Activated CD8-positive, alpha-beta T cell treated with anti-CD3 and anti-CD28 coated beads, Interleukin-2, amount 10 ng/mL, durations not matched to agents 7 days and 5 days (primary cell): Measurements from ENCODE around the gene NUBPL. TPM values are rescaled to one million over a fixed set of nuclear protein-coding genes. Genes with fewer than 3 reads are reported as not detected.
"Not testable (repeated sequence)": the region's sequence is repeated elsewhere in the genome, so short reads cannot be mapped to it uniquely, and the experiment has no call there.

Experiments used
- ATAC-seq: fragments of 150-1000 bp; cut with Tn5 transposase; one replicate; pipeline ENCODE4 v1.10.0; 2021; ENCODE audit warnings: moderate library complexity
- CTCF ChIA-PET: fragments of 350-600 bp; sonication (Branson Sonifier 250); formaldehyde crosslinking; loops from one replicate; lab custom pipeline; 2021; ENCODE audit warnings: antibody characterized with exemption; lab: Charles Lee
- POLR2A ChIA-PET: fragments of 350-600 bp; sonication (Branson Sonifier 250); formaldehyde crosslinking; loops from one replicate; lab custom pipeline; 2021; ENCODE audit warnings: antibody characterized with exemption; lab: Charles Lee
- DNase-seq: peaks from one replicate; pipeline ENCODE4 v3.0.0-alpha.2; 2020
- H3K27ac Mint-ChIP-seq: one replicate; pipeline ENCODE4 v1.8.0; 2021; ENCODE audit warnings: mild to moderate bottlenecking, mixed read lengths
- H3K27me3 Mint-ChIP-seq: one replicate; pipeline ENCODE4 v1.8.0; 2021; ENCODE audit warnings: low read depth, mixed read lengths
- H3K36me3 Mint-ChIP-seq: one replicate; pipeline ENCODE4 v1.8.0; 2021; ENCODE audit warnings: low read depth, mixed read lengths
- H3K4me1 Mint-ChIP-seq: one replicate; pipeline ENCODE4 v1.8.0; 2021; ENCODE audit warnings: low read depth, mixed read lengths
- H3K4me3 Mint-ChIP-seq: one replicate; pipeline ENCODE4 v1.8.0; 2021; ENCODE audit warnings: mild to moderate bottlenecking, mixed read lengths
- H3K9me3 Mint-ChIP-seq: one replicate; pipeline ENCODE4 v1.8.0; 2022; ENCODE audit warnings: mixed read lengths; ENCODE audit not compliant: insufficient read depth
- total RNA-seq, 2 experiments: library from RNA; stranded (reverse); gene quantifications; one replicate each; pipeline ENCODE4 v1.2.3, GENCODE V29; 2021

Gene NUBPL
- total RNA-seq, 2 experiments from 2014 or later: 5.8 to 8.6 TPM

DNA sequence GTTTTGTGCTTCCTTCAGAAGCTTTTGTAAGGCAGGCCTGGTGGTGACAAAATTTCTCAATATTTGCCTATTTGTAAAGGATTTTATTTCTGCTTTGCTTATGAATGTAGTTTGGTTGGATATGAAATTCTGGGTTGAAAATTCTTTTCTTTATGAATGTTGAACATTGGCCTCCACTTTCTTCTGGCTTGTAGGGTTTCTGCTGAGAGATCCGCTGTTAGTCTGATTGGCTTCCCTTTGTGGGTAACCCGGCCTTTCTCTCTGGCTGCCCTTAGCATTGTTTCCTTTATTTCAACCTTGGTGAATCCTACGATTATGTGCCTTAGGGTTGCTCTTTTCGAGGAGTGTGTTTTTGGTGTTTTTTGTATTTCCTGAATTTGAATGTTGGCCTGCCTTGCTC is 58.2 kb downstream of the NUBPL start:
- DNase-seq (no peak), ATAC-seq (no peak)
- H3K9me3 Mint-ChIP-seq: peaks cover 12% of the 10 kb centered on the region
- no peaks in the 10 kb centered on the region for H3K4me1 Mint-ChIP-seq
- POLR2A ChIA-PET: no interaction called here
- no peak overlapping the region for H3K27ac Mint-ChIP-seq
- H3K36me3 Mint-ChIP-seq: peaks cover 14% of the 10 kb centered on the region
- no peaks in the 10 kb centered on the region for H3K27me3 Mint-ChIP-seq
- CTCF ChIA-PET: no interaction called here
- no peak overlapping the region for H3K4me3 Mint-ChIP-seq

DNA sequence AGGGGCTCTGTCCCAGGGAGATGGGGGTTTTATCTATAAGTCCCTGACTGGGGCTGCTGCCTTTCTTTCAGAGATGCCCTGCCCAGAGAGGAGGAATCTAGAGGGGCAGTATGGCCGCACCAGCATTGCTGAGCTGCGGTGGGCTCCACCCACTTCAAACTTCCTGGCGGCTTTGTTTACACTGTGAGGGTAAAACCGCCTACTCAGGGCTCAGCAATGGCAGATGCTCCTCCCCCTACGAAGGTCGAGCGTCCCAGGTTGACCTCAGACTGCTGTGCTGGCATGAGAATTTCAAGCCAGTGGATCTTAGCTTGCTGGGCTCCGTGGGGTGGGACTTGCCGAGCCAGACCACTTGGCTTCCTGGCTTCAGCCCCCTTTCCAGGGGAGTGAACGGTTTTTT is 59.7 kb downstream of the NUBPL start:
- H3K27me3 Mint-ChIP-seq, H3K27ac Mint-ChIP-seq, ATAC-seq, DNase-seq, H3K4me3 Mint-ChIP-seq, H3K4me1 Mint-ChIP-seq, CTCF ChIA-PET, POLR2A ChIA-PET: not testable (repeated sequence)
- H3K36me3 Mint-ChIP-seq: peaks cover 14% of the 10 kb centered on the region
- H3K9me3 Mint-ChIP-seq: peaks cover 12% of the 10 kb centered on the region

DNA sequence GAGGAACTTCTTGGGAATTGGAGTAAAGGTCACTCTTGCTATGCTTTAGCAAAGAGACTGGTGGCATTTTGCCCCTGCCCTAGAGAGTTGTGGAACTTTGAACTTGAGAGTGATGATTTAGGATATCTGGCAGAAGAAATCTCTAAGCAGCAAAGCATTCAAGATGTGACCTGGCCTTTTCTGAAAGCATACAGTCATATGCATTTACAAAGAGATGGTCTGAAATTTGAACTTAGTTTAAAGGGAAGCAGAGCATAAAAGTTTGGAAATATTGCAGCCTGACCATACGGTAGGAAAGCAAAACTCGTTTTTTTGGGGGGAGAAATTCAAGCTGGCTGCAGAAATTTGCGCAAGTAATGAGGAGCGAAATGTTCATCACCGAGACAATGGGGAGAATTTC is 60.9 kb downstream of the NUBPL start:
- H3K9me3 Mint-ChIP-seq: peaks cover 12% of the 10 kb centered on the region
- CTCF ChIA-PET: no interaction called here
- H3K4me3 Mint-ChIP-seq: no peak overlapping the region
- DNase-seq (no peak), ATAC-seq (no peak)
- peaks cover 14% of the 10 kb centered on the region for H3K36me3 Mint-ChIP-seq
- no peak overlapping the region for H3K27ac Mint-ChIP-seq
- no peaks in the 10 kb centered on the region for H3K27me3 Mint-ChIP-seq
- H3K4me1 Mint-ChIP-seq: no peaks in the 10 kb centered on the region
- POLR2A ChIA-PET: no interaction called here

DNA sequence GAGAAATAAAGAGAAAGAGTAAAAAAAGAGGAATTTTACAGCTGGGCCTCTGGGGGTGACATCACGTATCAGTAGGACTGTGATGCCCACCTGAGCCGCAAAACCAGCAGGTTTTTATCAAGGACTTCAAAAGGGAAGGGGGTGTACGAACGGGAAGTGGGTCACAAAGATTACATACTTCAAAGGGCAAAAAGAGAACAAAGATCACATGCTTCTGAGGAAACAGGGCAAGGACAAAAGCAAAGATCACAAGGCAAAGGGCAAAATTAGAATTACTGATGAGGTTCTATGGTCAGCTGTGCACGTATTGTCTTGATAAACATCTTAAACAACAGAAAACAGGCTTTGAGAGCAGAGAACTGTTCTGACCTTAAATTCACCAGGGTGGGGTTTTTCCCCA is 91.7 kb downstream of the NUBPL start:
- H3K27me3 Mint-ChIP-seq, H3K36me3 Mint-ChIP-seq, POLR2A ChIA-PET: not testable (repeated sequence)

DNA sequence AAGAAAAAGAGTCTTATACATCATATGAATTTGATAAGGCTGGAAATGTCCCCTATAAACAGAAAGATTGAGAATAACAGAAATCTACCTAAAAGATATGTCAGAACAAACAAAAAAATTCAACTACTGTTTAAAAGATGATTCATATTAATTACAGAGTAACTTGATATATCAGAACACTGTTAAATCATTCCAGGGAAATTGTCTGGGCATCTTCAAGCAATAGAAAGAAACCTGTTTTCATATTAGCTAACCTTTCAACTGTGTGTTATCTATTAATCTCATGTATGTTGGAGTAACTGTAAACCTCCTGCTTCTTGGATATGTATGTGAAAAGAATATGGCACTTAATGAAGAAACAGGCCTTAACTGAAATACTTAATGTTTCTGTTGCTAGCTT is 96.7 kb downstream of the NUBPL start:
- Mint-ChIP-seq H3K4me1 (no peaks in the 10 kb centered on the region), H3K27ac (no peak overlapping the region)

More for the DNA sequence above, 91.7 kb downstream of the NUBPL start:
- ATAC-seq, H3K4me1 Mint-ChIP-seq, CTCF ChIA-PET, H3K27ac Mint-ChIP-seq, DNase-seq, H3K4me3 Mint-ChIP-seq: not testable (repeated sequence)
- H3K9me3 Mint-ChIP-seq: peaks cover 11% of the 10 kb centered on the region

DNA sequence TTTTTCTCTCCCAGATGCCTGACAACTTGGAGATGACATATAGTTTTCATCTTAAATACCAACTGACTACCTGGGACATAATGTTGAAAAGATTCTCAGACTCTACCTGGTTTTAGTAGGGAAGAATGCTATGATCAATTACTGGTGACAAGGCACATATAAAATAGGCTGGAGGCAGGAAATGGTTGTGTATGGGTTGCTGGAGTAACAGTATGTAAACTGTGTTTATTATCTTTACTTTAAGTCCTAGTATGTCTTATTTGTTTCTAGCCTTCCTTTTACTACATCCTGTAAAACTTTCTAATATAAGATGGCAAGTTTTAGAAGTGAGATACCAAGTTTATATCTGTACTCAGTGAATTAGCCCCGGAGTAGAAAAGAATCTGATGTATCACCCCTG is 98.1 kb downstream of the NUBPL start:
- Mint-ChIP-seq H3K36me3 (no peaks in the 10 kb centered on the region), H3K9me3 (no peaks in the 10 kb centered on the region)
- CTCF ChIA-PET: no interaction called here

More for the DNA sequence above, 96.7 kb downstream of the NUBPL start:
- Mint-ChIP-seq H3K9me3 (peaks cover 7% of the 10 kb centered on the region), H3K27me3 (no peaks in the 10 kb centered on the region), H3K36me3 (no peaks in the 10 kb centered on the region), H3K4me3 (no peak overlapping the region)
- ChIA-PET POLR2A (no interaction called here), CTCF (no interaction called here)
- DNase-seq (no peak), ATAC-seq (no peak)

DNA sequence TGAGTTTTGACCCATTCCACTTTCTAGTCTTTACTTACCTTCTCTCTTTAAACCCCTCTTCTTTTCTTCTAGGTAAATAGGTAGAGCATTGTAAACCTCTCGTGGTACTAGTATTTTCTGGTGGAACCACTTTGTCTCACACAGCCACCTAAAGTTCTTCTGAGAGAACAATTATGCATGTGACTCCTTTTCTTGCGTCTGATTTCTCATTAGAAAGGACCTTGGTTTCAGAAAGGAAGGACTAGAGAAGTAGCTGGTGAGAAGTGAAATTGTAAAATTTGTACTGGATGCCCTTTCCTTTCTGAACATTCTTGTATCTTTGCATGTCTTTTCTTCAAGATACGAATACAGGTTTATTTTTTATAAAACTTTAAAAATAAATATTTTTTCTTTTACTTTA is 99.0 kb downstream of the NUBPL start:
- no peaks in the 10 kb centered on the region for H3K27me3 Mint-ChIP-seq
- H3K4me1 Mint-ChIP-seq: no peaks in the 10 kb centered on the region
- peaks cover 7% of the 10 kb centered on the region for H3K9me3 Mint-ChIP-seq
- H3K36me3 Mint-ChIP-seq: no peaks in the 10 kb centered on the region
- H3K4me3 Mint-ChIP-seq: no peak overlapping the region
- CTCF ChIA-PET: no interaction called here
- DNase-seq (no peak), ATAC-seq (no peak)
- POLR2A ChIA-PET: no interaction called here
- no peak overlapping the region for H3K27ac Mint-ChIP-seq

More for the DNA sequence above, 98.1 kb downstream of the NUBPL start:
- no peak overlapping the region for H3K27ac Mint-ChIP-seq
- DNase-seq: no peak
- POLR2A ChIA-PET: no interaction called here
- H3K4me1 Mint-ChIP-seq: no peaks in the 10 kb centered on the region
- no peaks in the 10 kb centered on the region for H3K27me3 Mint-ChIP-seq
- no peak overlapping the region for H3K4me3 Mint-ChIP-seq
- no peak for ATAC-seq

DNA sequence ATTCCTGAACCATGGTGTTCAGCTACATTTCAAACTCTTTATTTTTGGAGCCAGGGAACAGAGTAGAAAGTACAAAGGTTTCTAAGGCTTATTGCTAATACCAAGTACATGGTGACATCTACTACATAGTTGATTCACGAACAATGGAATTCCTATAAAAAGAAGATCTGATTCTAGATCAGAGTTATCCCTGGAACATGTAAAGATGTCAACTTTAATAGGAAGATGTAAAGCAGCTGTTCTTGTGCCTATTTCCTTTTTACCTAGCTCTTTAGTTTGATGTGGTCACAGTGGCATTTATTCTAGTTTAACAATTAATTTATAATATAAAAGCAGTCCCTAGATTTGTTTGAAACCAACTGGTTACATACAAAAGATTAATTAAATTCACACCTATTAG is 99.5 kb downstream of the NUBPL start:
- ChIA-PET CTCF (no interaction called here), POLR2A (no interaction called here)
- Mint-ChIP-seq H3K4me1 (no peaks in the 10 kb centered on the region), H3K27me3 (no peaks in the 10 kb centered on the region), H3K9me3 (peaks cover 8% of the 10 kb centered on the region), H3K36me3 (no peaks in the 10 kb centered on the region), H3K4me3 (no peak overlapping the region), H3K27ac (no peak overlapping the region)
- ATAC-seq: no peak
- DNase-seq: no peak

DNA sequence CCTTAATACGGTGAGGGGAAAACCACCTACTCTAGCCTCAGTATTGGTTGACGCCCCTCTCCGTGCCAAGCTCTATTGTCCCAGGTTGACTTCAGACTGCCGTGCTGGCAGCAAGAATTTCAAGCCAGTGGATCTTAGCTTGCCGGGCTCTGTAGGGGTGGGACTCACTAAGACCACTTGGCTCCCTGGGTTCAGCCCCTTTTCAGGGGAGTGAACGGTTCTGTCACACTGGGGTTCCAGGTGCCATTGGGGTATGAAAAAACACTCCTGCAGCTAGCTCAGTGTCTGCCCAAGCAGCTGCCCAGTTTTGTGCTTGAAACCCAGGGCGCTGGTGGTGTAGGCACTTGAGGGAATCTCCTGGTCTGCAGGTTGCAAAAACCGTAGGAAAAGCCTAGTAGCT is 107.1 kb downstream of the NUBPL start:
- H3K36me3 Mint-ChIP-seq: no peaks in the 10 kb centered on the region
- H3K4me1 Mint-ChIP-seq: no peaks in the 10 kb centered on the region
- H3K27ac Mint-ChIP-seq: no peak overlapping the region
- ChIA-PET CTCF (no interaction called here), POLR2A (no interaction called here)
- no peak for ATAC-seq
- H3K9me3 Mint-ChIP-seq: peaks cover 17% of the 10 kb centered on the region
- no peaks in the 10 kb centered on the region for H3K27me3 Mint-ChIP-seq
- no peak overlapping the region for H3K4me3 Mint-ChIP-seq
- no peak for DNase-seq

DNA sequence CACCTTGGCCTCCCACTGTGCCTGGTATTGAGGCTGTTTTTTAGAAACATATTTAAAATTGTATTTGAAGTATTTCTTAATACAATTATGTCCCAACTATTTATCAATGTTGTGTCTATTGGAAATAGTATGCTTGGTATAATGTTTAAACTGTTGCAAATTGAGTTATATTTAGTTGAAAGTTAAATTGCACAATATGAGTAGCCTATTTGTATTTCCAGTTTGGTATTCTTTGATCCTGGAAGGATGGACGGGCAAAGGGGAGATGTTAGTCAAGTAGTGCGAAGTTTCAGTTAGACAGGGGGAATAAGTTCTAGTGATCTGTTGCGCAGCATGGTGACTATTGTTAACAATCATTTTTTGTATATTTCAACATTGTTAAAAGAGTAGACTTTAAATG is 111.5 kb downstream of the NUBPL start:
- ChIA-PET CTCF (no interaction called here), POLR2A (no interaction called here)
- H3K4me3 Mint-ChIP-seq: no peak overlapping the region
- H3K27ac Mint-ChIP-seq: no peak overlapping the region
- H3K27me3 Mint-ChIP-seq: no peaks in the 10 kb centered on the region
- no peak for ATAC-seq
- no peaks in the 10 kb centered on the region for H3K4me1 Mint-ChIP-seq
- DNase-seq: no peak
- peaks cover 9% of the 10 kb centered on the region for H3K9me3 Mint-ChIP-seq
- no peaks in the 10 kb centered on the region for H3K36me3 Mint-ChIP-seq

DNA sequence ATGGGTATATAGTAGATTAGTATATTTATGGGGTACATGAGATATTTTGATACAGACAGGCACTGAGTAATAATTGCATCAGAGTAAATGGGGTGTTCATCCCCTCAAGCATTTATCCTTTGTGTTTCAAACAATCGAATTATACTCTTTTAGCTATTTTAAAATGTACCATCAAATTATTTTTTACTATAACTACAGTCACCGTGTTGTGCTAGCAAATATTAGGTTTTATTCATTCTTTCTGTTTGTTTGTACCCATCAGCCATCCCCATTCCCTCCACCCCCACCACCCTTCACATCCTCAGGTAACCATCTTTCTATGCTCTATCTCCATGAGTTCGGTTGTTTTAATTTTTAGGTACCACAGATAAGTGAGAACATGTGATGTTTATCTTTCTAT is 115.8 kb downstream of the NUBPL start:
- CTCF ChIA-PET: no interaction called here
- no peak overlapping the region for H3K4me3 Mint-ChIP-seq
- H3K4me1 Mint-ChIP-seq: no peaks in the 10 kb centered on the region
- no peak overlapping the region for H3K27ac Mint-ChIP-seq
- POLR2A ChIA-PET: no interaction called here
- DNase-seq: no peak
- H3K27me3 Mint-ChIP-seq: no peaks in the 10 kb centered on the region
- no peak for ATAC-seq
- H3K36me3 Mint-ChIP-seq: no peaks in the 10 kb centered on the region
- H3K9me3 Mint-ChIP-seq: peaks cover 4% of the 10 kb centered on the region

DNA sequence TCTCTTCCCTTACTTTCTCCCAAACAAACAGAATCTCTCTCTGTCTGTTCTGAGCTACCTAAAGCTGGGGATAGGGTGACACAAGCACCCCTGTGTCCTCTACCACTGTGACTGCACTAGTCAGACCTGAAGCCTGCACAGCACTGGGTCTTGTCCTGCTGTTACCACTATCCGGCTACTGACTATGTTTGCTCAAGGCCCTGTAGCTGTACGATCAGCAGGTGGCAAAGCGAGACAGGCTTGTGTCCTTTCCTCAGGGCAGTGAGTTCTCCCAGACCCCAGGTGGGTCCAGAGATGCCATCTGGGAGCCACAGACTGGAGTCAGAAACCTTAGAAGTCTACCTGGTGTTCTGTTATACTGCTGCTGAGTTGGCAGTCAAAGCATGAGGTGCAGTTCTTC is 116.4 kb downstream of the NUBPL start:
- no peak overlapping the region for H3K27ac Mint-ChIP-seq
- CTCF ChIA-PET: no interaction called here
- ATAC-seq: no peak
- H3K4me3 Mint-ChIP-seq: no peak overlapping the region
- no peaks in the 10 kb centered on the region for H3K36me3 Mint-ChIP-seq
- no peaks in the 10 kb centered on the region for H3K4me1 Mint-ChIP-seq
- H3K27me3 Mint-ChIP-seq: no peaks in the 10 kb centered on the region
- POLR2A ChIA-PET: no interaction called here
- H3K9me3 Mint-ChIP-seq: peaks cover 3% of the 10 kb centered on the region
- no peak for DNase-seq

DNA sequence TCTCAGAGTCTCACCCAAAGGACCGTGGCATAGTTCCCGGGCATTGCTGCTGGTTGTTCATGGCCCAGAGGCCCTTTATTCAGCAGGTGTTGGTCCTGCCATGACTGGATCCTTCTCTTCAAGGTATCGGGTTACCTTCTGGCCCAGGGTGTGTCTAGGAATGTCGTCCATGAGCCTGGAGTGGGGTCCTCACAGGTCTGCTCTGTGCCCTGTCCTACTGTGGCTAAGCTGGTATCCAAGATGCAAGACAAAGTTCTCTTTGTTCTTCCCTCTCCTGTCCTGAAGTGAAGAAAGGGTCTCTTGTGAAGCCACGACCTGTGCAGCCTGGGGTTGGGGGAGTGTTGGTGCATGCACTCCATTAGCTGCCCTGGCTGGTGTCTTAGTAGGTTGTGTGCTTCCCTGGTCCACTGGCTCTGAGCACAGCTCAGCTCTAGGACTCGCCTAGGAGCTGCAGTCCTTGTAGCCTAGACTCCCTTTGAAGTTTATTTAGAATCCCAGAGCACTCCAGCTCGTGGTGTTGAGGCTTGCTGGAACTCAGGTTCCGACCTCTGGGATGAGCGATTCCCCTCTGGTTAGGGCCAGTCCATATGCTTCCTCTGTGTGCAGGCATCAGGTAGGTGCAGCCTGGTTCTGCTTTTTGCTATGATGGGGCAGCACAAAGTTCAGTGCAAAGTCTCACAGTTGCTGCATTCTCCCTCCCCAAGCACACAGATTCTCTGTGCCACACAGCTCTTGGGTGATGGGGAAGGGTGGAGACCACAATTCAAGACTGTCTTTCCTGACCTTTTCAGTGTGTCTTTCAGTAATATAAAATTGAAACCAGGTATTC is 117.4 kb downstream of the NUBPL start:
- H3K27me3 Mint-ChIP-seq: no peaks in the 10 kb centered on the region
- peaks cover 1% of the 10 kb centered on the region for H3K36me3 Mint-ChIP-seq
- H3K27ac Mint-ChIP-seq: no peak overlapping the region
- no peak overlapping the region for H3K4me3 Mint-ChIP-seq
- ChIA-PET CTCF (no interaction called here), POLR2A (no interaction called here)
- ATAC-seq: no peak
- no peaks in the 10 kb centered on the region for H3K9me3 Mint-ChIP-seq
- no peaks in the 10 kb centered on the region for H3K4me1 Mint-ChIP-seq
- DNase-seq: no peak
